ENCODE data around the gene RGS19.

RGS19 gene

DNA sequence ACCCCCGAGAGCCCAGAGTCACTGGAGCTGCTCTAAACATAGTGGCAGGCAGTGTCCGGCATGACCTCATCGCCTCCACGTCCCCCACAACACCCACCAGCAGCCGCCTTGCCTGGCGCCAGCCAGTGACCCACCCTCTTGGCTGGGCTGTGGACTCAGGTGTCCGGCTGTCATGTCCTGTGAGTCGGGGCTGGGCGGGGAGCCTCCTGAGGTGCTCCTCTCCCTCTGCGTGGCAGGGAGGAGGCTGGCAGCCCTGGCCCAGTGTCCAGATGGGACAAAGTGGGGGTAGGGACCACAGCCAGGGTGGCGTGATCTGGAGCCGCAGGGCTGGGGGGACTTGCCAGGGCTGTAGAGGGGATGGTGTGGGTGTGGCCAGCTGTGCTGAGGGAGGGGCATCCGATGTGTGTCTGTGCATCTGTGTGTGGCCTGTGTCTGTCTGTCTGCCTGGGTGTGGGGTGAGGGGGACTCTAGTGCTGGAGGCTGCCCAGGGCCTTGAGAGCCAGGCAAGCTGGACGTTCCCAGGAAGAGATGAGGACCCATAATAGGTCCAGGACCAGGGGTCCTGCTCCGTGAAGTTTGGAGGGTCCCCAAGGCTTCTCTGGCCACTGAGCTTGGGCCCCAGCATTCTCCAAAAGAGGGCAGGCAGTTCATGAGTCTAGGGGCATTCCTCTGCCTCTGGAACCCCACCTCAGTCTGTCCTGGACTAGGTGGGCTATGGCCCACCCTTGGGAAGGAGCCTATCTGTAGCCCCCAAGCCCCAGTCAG is 27.6 kb downstream of the RGS19 start:
- no peak for DNase-seq (ENCODE audit: low spot score)
- H3K36me3 ChIP-seq (ENCODE audit: low read depth), result no peaks in the 10 kb centered on the region
- no peaks in the 10 kb centered on the region for H3K9me3 ChIP-seq (ENCODE audit: severe bottlenecking)
- TF ChIP-seq, protein P1, sequence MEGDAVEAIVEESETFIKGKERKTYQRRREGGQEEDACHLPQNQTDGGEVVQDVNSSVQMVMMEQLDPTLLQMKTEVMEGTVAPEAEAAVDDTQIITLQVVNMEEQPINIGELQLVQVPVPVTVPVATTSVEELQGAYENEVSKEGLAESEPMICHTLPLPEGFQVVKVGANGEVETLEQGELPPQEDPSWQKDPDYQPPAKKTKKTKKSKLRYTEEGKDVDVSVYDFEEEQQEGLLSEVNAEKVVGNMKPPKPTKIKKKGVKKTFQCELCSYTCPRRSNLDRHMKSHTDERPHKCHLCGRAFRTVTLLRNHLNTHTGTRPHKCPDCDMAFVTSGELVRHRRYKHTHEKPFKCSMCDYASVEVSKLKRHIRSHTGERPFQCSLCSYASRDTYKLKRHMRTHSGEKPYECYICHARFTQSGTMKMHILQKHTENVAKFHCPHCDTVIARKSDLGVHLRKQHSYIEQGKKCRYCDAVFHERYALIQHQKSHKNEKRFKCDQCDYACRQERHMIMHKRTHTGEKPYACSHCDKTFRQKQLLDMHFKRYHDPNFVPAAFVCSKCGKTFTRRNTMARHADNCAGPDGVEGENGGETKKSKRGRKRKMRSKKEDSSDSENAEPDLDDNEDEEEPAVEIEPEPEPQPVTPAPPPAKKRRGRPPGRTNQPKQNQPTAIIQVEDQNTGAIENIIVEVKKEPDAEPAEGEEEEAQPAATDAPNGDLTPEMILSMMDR (IDR thresholded peaks at IDR 0.05; ENCODE audit: poor library complexity, severe bottlenecking), result no peak
- peaks cover 40% of the 10 kb centered on the region for H3K27me3 ChIP-seq (ENCODE audit: insufficient read depth, poor library complexity, severe bottlenecking)
- no peak overlapping the region for H3K4me3 ChIP-seq (ENCODE audit: severe bottlenecking)
- no peak overlapping the region for H3K27ac ChIP-seq (ENCODE audit: poor library complexity, severe bottlenecking)
- H3K4me1 ChIP-seq (ENCODE audit: insufficient read depth, poor library complexity, severe bottlenecking), result no peaks in the 10 kb centered on the region
- no peak for ATAC-seq (ENCODE audit: low read depth)

DNA sequence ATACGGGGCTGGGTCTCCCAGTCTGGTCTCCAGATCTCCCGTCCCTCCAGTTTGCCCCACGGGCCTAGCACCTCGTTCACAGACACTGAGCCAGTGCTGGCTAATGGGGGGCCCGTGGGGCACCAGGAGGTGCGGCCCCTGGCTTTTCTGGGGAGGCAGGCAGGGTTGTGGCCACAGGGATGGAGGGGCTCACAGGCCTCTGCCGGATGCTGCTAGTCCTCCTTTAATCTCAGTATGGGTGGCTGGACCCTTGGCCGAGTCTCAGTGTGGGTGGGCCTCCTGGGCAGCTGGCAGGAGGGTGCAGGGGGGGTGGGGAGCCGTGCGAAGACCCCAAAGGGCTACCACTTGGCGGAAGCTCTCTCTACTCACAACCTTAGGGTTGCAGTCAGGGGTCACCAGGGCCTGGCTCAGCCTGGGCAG is 28.3 kb downstream of the RGS19 start:
- no peak for ATAC-seq (ENCODE audit: low read depth)
- H3K4me1 ChIP-seq (ENCODE audit: insufficient read depth, poor library complexity, severe bottlenecking), result no peaks in the 10 kb centered on the region
- TF ChIP-seq, protein P1 (IDR thresholded peaks at IDR 0.05; ENCODE audit: poor library complexity, severe bottlenecking), result no peak

DNA sequence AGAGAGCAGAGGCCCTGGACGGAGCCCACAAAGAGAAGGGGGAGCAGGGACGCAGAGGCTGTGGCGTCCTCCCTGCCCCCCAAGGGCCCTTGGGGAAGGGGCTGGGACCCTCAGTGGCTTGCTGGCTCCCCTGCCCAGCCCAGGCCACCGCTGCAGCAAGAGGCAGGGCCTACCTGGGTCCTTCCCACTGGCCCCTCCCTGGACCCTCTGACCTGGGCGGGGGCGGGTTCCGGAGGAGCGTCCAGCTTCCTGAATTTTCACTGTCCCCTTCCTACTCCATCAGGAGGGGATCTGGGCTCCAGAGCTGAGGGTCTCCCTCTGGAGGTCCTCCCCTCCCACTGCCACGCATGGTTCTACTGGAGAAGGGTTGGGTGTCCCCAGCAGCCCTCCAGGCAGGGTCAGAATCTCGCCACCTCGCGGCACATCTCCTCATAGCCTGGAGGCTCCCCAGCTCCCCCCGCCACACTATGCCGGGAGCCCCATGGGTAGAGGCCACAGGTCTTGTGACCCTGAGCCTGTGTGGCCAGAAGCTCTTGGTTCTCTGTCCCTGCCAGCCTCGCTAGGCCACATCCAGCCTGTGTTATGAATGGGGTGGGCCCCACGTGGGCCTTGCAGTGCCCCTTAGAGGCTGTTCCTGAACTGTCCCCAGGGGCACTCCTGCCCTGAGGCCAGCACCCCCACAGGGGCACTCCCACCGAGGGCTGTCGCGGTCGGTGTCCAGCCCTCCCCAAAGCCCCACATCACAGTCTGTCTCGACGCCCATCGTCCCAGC is 28.9 kb downstream of the RGS19 start:
- DNase-seq (ENCODE audit: low spot score), result no peak
- Histone ChIP-seq H3K9me3 (ENCODE audit: severe bottlenecking) (no peaks in the 10 kb centered on the region), H3K36me3 (ENCODE audit: low read depth) (no peaks in the 10 kb centered on the region), H3K27me3 (ENCODE audit: insufficient read depth, poor library complexity, severe bottlenecking) (peaks cover 49% of the 10 kb centered on the region), H3K27ac (ENCODE audit: poor library complexity, severe bottlenecking) (no peak overlapping the region), H3K4me3 (ENCODE audit: severe bottlenecking) (no peak overlapping the region), H3K4me1 (ENCODE audit: insufficient read depth, poor library complexity, severe bottlenecking) (no peaks in the 10 kb centered on the region)
- no peak for ATAC-seq (ENCODE audit: low read depth)
- TF ChIP-seq, protein P1 (IDR thresholded peaks at IDR 0.05; ENCODE audit: poor library complexity, severe bottlenecking), result no peak

More for the DNA sequence above, 28.3 kb downstream of the RGS19 start:
- peaks cover 47% of the 10 kb centered on the region for H3K27me3 ChIP-seq (ENCODE audit: insufficient read depth, poor library complexity, severe bottlenecking)
- H3K4me3 ChIP-seq (ENCODE audit: severe bottlenecking), result no peak overlapping the region
- H3K36me3 ChIP-seq (ENCODE audit: low read depth), result no peaks in the 10 kb centered on the region
- H3K27ac ChIP-seq (ENCODE audit: poor library complexity, severe bottlenecking), result no peak overlapping the region
- DNase-seq (ENCODE audit: low spot score), result no peak
- H3K9me3 ChIP-seq (ENCODE audit: severe bottlenecking), result no peaks in the 10 kb centered on the region

DNA sequence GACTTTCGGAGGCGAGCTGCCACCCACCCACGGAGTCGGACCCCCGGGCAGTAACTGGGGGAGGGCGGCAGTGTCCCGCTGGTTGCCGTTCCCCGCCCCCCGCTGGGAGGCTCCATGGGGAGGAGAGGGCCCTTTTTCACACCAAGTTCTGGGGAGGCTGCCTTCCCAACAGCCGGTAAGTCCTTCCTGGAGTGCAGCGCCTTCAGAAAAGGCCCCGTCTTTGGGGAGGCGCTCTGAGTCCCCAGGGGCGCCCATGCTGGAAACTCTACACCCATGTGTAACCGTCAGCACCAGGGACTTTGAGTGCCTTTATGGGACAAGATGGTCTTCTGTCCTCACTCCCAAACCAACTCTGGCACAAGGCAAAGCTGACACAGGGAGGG is 29.4 kb downstream of the RGS19 start:
- Histone ChIP-seq H3K9me3 (ENCODE audit: severe bottlenecking) (no peaks in the 10 kb centered on the region), H3K4me3 (ENCODE audit: severe bottlenecking) (no peak overlapping the region), H3K36me3 (ENCODE audit: low read depth) (no peaks in the 10 kb centered on the region), H3K27me3 (ENCODE audit: insufficient read depth, poor library complexity, severe bottlenecking) (peaks cover 49% of the 10 kb centered on the region), H3K27ac (ENCODE audit: poor library complexity, severe bottlenecking) (no peak overlapping the region), H3K4me1 (ENCODE audit: insufficient read depth, poor library complexity, severe bottlenecking) (peaks cover 3% of the 10 kb centered on the region)
- TF ChIP-seq, protein P1 (IDR thresholded peaks at IDR 0.05; ENCODE audit: poor library complexity, severe bottlenecking), result no peak
- ATAC-seq (ENCODE audit: low read depth) (no peak), DNase-seq (ENCODE audit: low spot score) (no peak)

All from RWPE2 (cell line).